PC-9 (cell line): ENCODE measurements around the gene PRKAG2. TPM values are rescaled to one million over a fixed set of nuclear protein-coding genes. Genes with fewer than 3 reads are reported as not detected.

Experiments
- BruUV-seq: library from RNA; stranded (reverse); fragments of 400-500 nt; replicated peaks from 2 replicates; lab custom pipeline; 2021; lab: Mats Ljungman, UMichigan
- CTCF ChIA-PET: fragments of 300-600 bp; sonication (Branson Sonifier 250); formaldehyde crosslinking; loops from one replicate; lab custom pipeline; 2022; ENCODE audit warnings: antibody characterized with exemption; lab: Charles Lee
- POLR2A ChIA-PET: fragments of 300-600 bp; sonication (Branson Sonifier 250); formaldehyde crosslinking; loops from one replicate; lab custom pipeline; 2022; ENCODE audit warnings: antibody characterized with exemption; ENCODE audit not compliant: unreplicated experiment; lab: Charles Lee
- DNase-seq, 2 experiments: peaks; one replicate each; pipeline versions ENCODE4 v3.0.0 to v3.0.0-alpha.2; 2015 to 2022; ENCODE audit warnings: mixed read lengths in 1 of 2
- H2AFZ ChIP-seq: fragments of 200-600 bp; sonication (generic); 2 replicates; pipeline ENCODE4 v1.8.1; 2017; ENCODE audit warnings: antibody characterized with exemption
- H3F3A ChIP-seq: fragments of 200-600 bp; sonication (generic); 2 replicates; pipeline ENCODE4 v1.8.1; 2017; ENCODE audit warnings: antibody characterized with exemption, mild to moderate bottlenecking, low read depth; ENCODE audit not compliant: insufficient read depth
- H3K27ac ChIP-seq: fragments of 200-600 bp; sonication (generic); 2 replicates; pipeline ENCODE4 v1.6.1; 2016; ENCODE audit warnings: mixed run types
- H3K27me3 ChIP-seq: fragments of 200-600 bp; sonication (generic); 2 replicates; pipeline ENCODE4 v1.6.1; 2016; ENCODE audit warnings: low read depth, mixed run types; ENCODE audit not compliant: insufficient read depth
- H3K36me3 ChIP-seq: fragments of 200-600 bp; sonication (generic); 2 replicates; pipeline ENCODE4 v1.6.1; 2016; ENCODE audit warnings: low read depth, mixed run types
- H3K4me1 ChIP-seq: fragments of 200-600 bp; sonication (generic); replicated peaks from 2 replicates; pipeline ENCODE4 v1.6.1; 2016; ENCODE audit warnings: mixed run types; ENCODE audit not compliant: insufficient read depth
- H3K4me2 ChIP-seq: fragments of 200-600 bp; sonication (generic); 2 replicates; pipeline ENCODE4 v1.6.1; 2017; ENCODE audit warnings: mixed run types
- H3K4me3 ChIP-seq: fragments of 200-600 bp; sonication (generic); 2 replicates; pipeline ENCODE4 v1.6.1; 2016; ENCODE audit warnings: mixed run types
- H3K79me2 ChIP-seq: fragments of 200-600 bp; sonication (generic); 2 replicates; pipeline ENCODE4 v1.6.1; 2017; ENCODE audit warnings: low read depth, mixed run types
- H3K9me2 ChIP-seq: fragments of 200-600 bp; sonication (generic); 2 replicates; pipeline ENCODE4 v1.8.1; 2017; ENCODE audit warnings: mild to moderate bottlenecking; ENCODE audit not compliant: insufficient read depth
- H3K9me3 ChIP-seq: fragments of 200-600 bp; sonication (generic); 2 replicates; pipeline ENCODE4 v1.8.1; 2016; ENCODE audit warnings: low read depth; ENCODE audit not compliant: insufficient read depth
- H4K20me1 ChIP-seq: fragments of 200-600 bp; sonication (generic); 2 replicates; pipeline ENCODE4 v1.8.1; 2017; ENCODE audit not compliant: insufficient read depth
- EZH2 ChIP-seq: fragments of 200-600 bp; sonication (generic); IDR thresholded peaks from 2 replicates; pipeline ENCODE4 v1.8.0; 2017; ENCODE audit warnings: antibody characterized with exemption, low read depth
- intact Hi-C: fragments of 100-400 bp; cut with micrococcal nuclease; formaldehyde crosslinking; loops from one replicate; pipeline ENCODE4 v1.10.0; 2022; ENCODE audit not compliant: unreplicated experiment
- total RNA-seq: library from RNA; stranded (reverse); gene quantifications from 2 replicates; pipeline ENCODE4 v1.2.3, GENCODE V29; 2021
- TF ChIP-seq, protein P1 (sequence below): fragments of 200-600 bp; sonication (generic); conservative IDR thresholded peaks from 2 replicates; pipeline ENCODE4 v1.6.1; 2017; ENCODE audit warnings: mixed run types, antibody characterized with exemption, mild to moderate bottlenecking, moderate library complexity

PRKAG2 gene
- total RNA-seq, 1 experiment from 2014 or later = 37.3 TPM

- TF ChIP-seq EZH2 = no peak
- TF ChIP-seq, protein P1, sequence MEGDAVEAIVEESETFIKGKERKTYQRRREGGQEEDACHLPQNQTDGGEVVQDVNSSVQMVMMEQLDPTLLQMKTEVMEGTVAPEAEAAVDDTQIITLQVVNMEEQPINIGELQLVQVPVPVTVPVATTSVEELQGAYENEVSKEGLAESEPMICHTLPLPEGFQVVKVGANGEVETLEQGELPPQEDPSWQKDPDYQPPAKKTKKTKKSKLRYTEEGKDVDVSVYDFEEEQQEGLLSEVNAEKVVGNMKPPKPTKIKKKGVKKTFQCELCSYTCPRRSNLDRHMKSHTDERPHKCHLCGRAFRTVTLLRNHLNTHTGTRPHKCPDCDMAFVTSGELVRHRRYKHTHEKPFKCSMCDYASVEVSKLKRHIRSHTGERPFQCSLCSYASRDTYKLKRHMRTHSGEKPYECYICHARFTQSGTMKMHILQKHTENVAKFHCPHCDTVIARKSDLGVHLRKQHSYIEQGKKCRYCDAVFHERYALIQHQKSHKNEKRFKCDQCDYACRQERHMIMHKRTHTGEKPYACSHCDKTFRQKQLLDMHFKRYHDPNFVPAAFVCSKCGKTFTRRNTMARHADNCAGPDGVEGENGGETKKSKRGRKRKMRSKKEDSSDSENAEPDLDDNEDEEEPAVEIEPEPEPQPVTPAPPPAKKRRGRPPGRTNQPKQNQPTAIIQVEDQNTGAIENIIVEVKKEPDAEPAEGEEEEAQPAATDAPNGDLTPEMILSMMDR = no peak
- H3K9me3 ChIP-seq = no peaks in the 10 kb centered on the region
- H3K27me3 ChIP-seq = 0 out of 2 replicates have a peak, but pooled peaks cover 12% of the 10 kb centered on the region
- H3K4me1 ChIP-seq = 0 out of 2 replicates have a peak, but pooled peaks cover 8% of the 10 kb centered on the region
- H3K79me2 ChIP-seq = no peaks in the 10 kb centered on the region
- H3K27ac ChIP-seq = no peak overlapping the region
- ChIA-PET POLR2A (interaction anchor here (0.6 kb wide), 1 partner anchor 485 kb away, joined by 3 read pairs; no protein-coding TSS in a partner anchor), CTCF (no interaction called here)
- H2AFZ ChIP-seq = no peak overlapping the region
- H3K4me3 ChIP-seq = no peak overlapping the region
- intact Hi-C loops = no loop called here
- no peaks in the 10 kb centered on the region for H4K20me1 ChIP-seq
- no peaks in the 10 kb centered on the region for H3F3A ChIP-seq
- H3K9me2 ChIP-seq = no peaks in the 10 kb centered on the region
- no peaks in the 10 kb centered on the region for H3K36me3 ChIP-seq
- no TSS peak for BruUV-seq
- no peak for DNase-seq
- H3K4me2 ChIP-seq = no peak overlapping the region
Measured at GRCh38 chr7:151764056-151764920, 112.6 kb downstream of the PRKAG2 start.

GRCh38 chr7:151763420-151763984 lies 113.4 kb downstream of the PRKAG2 start:
- H3K4me3 ChIP-seq = no peak overlapping the region
- no peaks in the 10 kb centered on the region for H3K79me2 ChIP-seq
- no peaks in the 10 kb centered on the region for H3K36me3 ChIP-seq
- TF ChIP-seq EZH2 = no peak
- TF ChIP-seq, protein P1 = no peak
- H3K27ac ChIP-seq = no peak overlapping the region
- DNase-seq = no peak
- no peak overlapping the region for H2AFZ ChIP-seq
- POLR2A ChIA-PET = no interaction called here
- H3K9me3 ChIP-seq = no peaks in the 10 kb centered on the region
- 0 out of 2 replicates have a peak, but pooled peaks cover 5% of the 10 kb centered on the region for H3K27me3 ChIP-seq
- no peaks in the 10 kb centered on the region for H3F3A ChIP-seq
- no peaks in the 10 kb centered on the region for H3K9me2 ChIP-seq
- H3K4me1 ChIP-seq = 0 out of 2 replicates have a peak, but pooled peaks cover 8% of the 10 kb centered on the region
- no TSS peak for BruUV-seq
- CTCF ChIA-PET = no interaction called here
- no peak overlapping the region for H3K4me2 ChIP-seq
- intact Hi-C loops = no loop called here
- H4K20me1 ChIP-seq = no peaks in the 10 kb centered on the region

GRCh38 chr7:151762583-151763245 lies 114.2 kb downstream of the PRKAG2 start:
- no peak overlapping the region for H3K4me2 ChIP-seq
- no peaks in the 10 kb centered on the region for H3K36me3 ChIP-seq
- H3K27me3 ChIP-seq = no peaks in the 10 kb centered on the region
- no peak overlapping the region for H3K4me3 ChIP-seq
- 0 out of 2 replicates have a peak, but pooled peaks cover 8% of the 10 kb centered on the region for H3K4me1 ChIP-seq
- no peaks in the 10 kb centered on the region for H3K9me3 ChIP-seq
- BruUV-seq = no TSS peak
- TF ChIP-seq EZH2 = no peak
- TF ChIP-seq, protein P1 = no peak
- no peaks in the 10 kb centered on the region for H3F3A ChIP-seq
- intact Hi-C loops = no loop called here
- no peaks in the 10 kb centered on the region for H4K20me1 ChIP-seq
- no peak for DNase-seq
- H3K79me2 ChIP-seq = no peaks in the 10 kb centered on the region
- no peaks in the 10 kb centered on the region for H3K9me2 ChIP-seq
- CTCF ChIA-PET = interaction anchor here (0.6 kb wide), 1 partner anchor 128 kb away, joined by 9 read pairs; no protein-coding TSS in a partner anchor
- H2AFZ ChIP-seq = no peak overlapping the region
- no peak overlapping the region for H3K27ac ChIP-seq
- POLR2A ChIA-PET = no interaction called here
